OCI-LY3 (cell line): ENCODE measurements around the gene MS4A14.

Experiments used
- H2AFZ ChIP-seq: fragments of 200-600, 300-600 bp; shearing (Covaris generic); 2 replicates; pipeline ENCODE4 v1.6.0; 2014; ENCODE audit warnings: antibody characterized with exemption, low read depth, low read length
- H3K27ac ChIP-seq: fragments of 200-600, 300-600 bp; sonication (generic); 2 replicates; pipeline ENCODE4 v1.5.1; 2014; ENCODE audit warnings: mild to moderate bottlenecking, low read length, moderate library complexity, mixed read lengths
- H3K27me3 ChIP-seq: fragments of 200-600, 300-600 bp; sonication (generic); 2 replicates; pipeline ENCODE4 v1.6.1; 2014; ENCODE audit warnings: low read depth, low read length, mixed read lengths
- H3K36me3 ChIP-seq: fragments of 200-600, 300-600 bp; sonication (generic); replicated peaks from 2 replicates; pipeline ENCODE3; 2014; ENCODE audit warnings: low read depth, low read length, mixed read lengths
- H3K4me1 ChIP-seq: fragments of 300-600, 200-600 bp; sonication (generic); 2 replicates; pipeline ENCODE4 v1.6.1; 2014; ENCODE audit warnings: low read length, mixed read lengths
- H3K4me2 ChIP-seq: fragments of 200-600, 300-600 bp; sonication (generic); 2 replicates; pipeline ENCODE4 v1.6.1; 2014; ENCODE audit warnings: low read length, mixed read lengths
- H3K4me3 ChIP-seq: fragments of 300-600, 200-600 bp; sonication (generic); 2 replicates; pipeline ENCODE4 v1.5.1; 2014; ENCODE audit warnings: antibody characterized with exemption, mild to moderate bottlenecking, low read length, moderate library complexity
- H3K79me2 ChIP-seq: fragments of 300-600, 200-600 bp; shearing (Covaris generic); 2 replicates; pipeline ENCODE4 v1.6.1; 2014; ENCODE audit warnings: mild to moderate bottlenecking, low read length, mixed read lengths
- H3K9ac ChIP-seq: fragments of 300-600, 200-600 bp; shearing (Covaris generic); 2 replicates; pipeline ENCODE4 v1.6.0; 2014; ENCODE audit warnings: mild to moderate bottlenecking, low read length, moderate library complexity
- H3K9me3 ChIP-seq: fragments of 200-600, 300-600 bp; shearing (Covaris generic); 2 replicates; pipeline ENCODE4 v1.6.1; 2014; ENCODE audit warnings: low read length, mixed read lengths; ENCODE audit not compliant: insufficient read depth
- H4K20me1 ChIP-seq: fragments of 200-600, 300-600 bp; sonication (generic); 2 replicates; pipeline ENCODE4 v1.6.1; 2016; ENCODE audit warnings: low read length, mixed read lengths; ENCODE audit not compliant: insufficient read depth
- CTCF ChIP-seq: fragments of 200-600, 300-600 bp; sonication (generic); IDR thresholded peaks from 2 replicates; pipeline ENCODE4 v1.5.1; 2014; ENCODE audit warnings: antibody characterized with exemption, low read length, low read depth
- EZH2phosphoT487 ChIP-seq: fragments of 200-600 bp; shearing (Covaris generic); IDR thresholded peaks from 2 replicates; pipeline ENCODE4 v1.6.1; 2018; ENCODE audit warnings: antibody characterized with exemption, mixed run types, low read depth

MS4A14 gene

GRCh38 chr11:60378354-60378753, 17.9 kb upstream of the MS4A14 start, which contains the start of gene MS4A7:
Gene MS4A7, plus strand, starts transcription at chr11:60378532. Its CDS starts 4,610 bp downstream, at chr11:60383142.
- TF ChIP-seq CTCF (no peak), EZH2phosphoT487 (no peak)
- Histone ChIP-seq H2AFZ (peak within 1 kb of the TSS; percentile 33), H3K4me3 (peak within 1 kb of the TSS; percentile 32), H3K9ac (peak within 1 kb of the TSS; percentile 33), H4K20me1 (no peaks in the 10 kb centered on the region), H3K9me3 (no peaks in the 10 kb centered on the region), H3K27ac (peak within 1 kb of the TSS; percentile 57), H3K4me1 (peaks cover 18% of the 10 kb centered on the region), H3K4me2 (peak within 1 kb of the TSS; percentile 48), H3K27me3 (no peaks in the 10 kb centered on the region), H3K36me3 (peaks cover 5% of the 10 kb centered on the region), H3K79me2 (no peaks in the 10 kb centered on the region)

DNA sequence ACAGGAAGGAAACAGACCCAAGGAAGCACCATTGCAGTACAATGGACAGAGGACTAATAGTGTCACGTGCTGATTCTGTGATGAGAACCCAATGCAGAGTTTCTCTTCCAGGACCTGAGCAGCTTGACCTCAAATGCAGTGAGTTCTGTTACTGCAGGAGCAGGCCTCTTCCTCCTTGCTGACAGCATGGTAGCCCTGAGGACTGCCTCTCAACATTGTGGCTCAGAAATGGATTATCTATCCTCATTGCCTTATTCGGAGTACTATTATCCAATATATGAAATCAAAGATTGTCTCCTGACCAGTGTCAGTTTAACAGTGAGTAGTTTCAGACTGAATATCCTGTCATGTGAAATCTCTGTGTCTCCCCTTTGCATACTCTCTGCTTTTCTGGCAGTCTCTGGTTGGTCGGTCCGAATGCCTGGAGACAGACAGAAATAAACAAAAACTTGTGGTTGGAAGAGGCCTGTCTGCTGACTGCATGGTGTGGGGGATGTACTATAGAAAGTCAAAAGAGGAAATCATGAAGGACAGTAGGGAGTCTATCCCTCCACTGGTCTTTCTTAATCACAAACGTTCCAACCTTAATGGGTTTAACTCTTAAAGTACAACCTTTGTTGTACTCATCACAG, 6.9 kb upstream of the MS4A14 start:
- peaks cover 19% of the 10 kb centered on the region for H3K4me1 ChIP-seq
- H4K20me1 ChIP-seq: no peaks in the 10 kb centered on the region
- H3K9ac ChIP-seq: no peak overlapping the region; the same call in 1 of the 2 replicates
- peak overlapping the region; percentile 17 for H3K4me2 ChIP-seq
- no peaks in the 10 kb centered on the region for H3K27me3 ChIP-seq
- H3K36me3 ChIP-seq: peaks cover 11% of the 10 kb centered on the region
- no peaks in the 10 kb centered on the region for H3K79me2 ChIP-seq
- H3K27ac ChIP-seq: peak overlapping the region; percentile 39
- no peak for TF ChIP-seq EZH2phosphoT487
- no peak for TF ChIP-seq CTCF
- H3K9me3 ChIP-seq: no peaks in the 10 kb centered on the region; the same call in 1 of the 2 replicates
- H3K4me3 ChIP-seq: no peak overlapping the region
- peak overlapping the region; percentile 40; the same call in 1 of the 2 replicates for H2AFZ ChIP-seq

GRCh38 chr11:60390419-60390818, 5.8 kb upstream of the MS4A14 start:
- Histone ChIP-seq H3K36me3 (peaks cover 11% of the 10 kb centered on the region), H2AFZ (0 out of 2 replicates have a peak overlapping the region, but pooled peaks have one; percentile 40), H3K9me3 (no peaks in the 10 kb centered on the region; the same call in 1 of the 2 replicates), H3K4me1 (peaks cover 19% of the 10 kb centered on the region), H3K4me2 (no peak overlapping the region), H4K20me1 (no peaks in the 10 kb centered on the region), H3K79me2 (no peaks in the 10 kb centered on the region), H3K9ac (no peak overlapping the region), H3K27ac (peak overlapping the region; percentile 39; the same call in 1 of the 2 replicates), H3K27me3 (no peaks in the 10 kb centered on the region), H3K4me3 (no peak overlapping the region)
- no peak for TF ChIP-seq EZH2phosphoT487
- no peak for TF ChIP-seq CTCF

DNA sequence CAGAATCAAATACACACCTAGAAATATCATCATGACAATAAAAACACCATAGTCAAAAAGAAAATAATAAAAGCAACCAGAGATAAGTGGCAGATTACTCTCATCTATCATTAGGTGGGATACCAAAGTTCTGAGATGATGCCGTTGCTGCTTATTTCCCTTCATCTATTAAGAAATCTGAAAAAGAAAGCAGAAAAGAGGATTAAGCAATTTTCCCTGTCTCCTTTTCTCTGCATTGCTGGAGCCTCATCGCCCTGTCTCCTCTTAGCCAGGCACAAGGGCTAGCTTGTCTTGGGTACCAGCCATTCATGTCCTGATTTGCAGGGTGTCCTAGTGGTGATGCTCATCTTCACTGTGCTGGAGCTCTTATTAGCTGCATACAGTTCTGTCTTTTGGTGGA, 3.9 kb upstream of the MS4A14 start:
- H3K9ac ChIP-seq: no peak overlapping the region
- peaks cover 34% of the 10 kb centered on the region for H3K4me1 ChIP-seq
- H3K27me3 ChIP-seq: no peaks in the 10 kb centered on the region
- TF ChIP-seq CTCF (no peak), EZH2phosphoT487 (no peak)
- no peaks in the 10 kb centered on the region for H3K79me2 ChIP-seq
- no peak overlapping the region for H3K4me2 ChIP-seq
- no peaks in the 10 kb centered on the region for H4K20me1 ChIP-seq
- H2AFZ ChIP-seq: no peak overlapping the region
- no peak overlapping the region for H3K27ac ChIP-seq
- H3K9me3 ChIP-seq: no peaks in the 10 kb centered on the region; the same call in 1 of the 2 replicates
- peaks cover 14% of the 10 kb centered on the region for H3K36me3 ChIP-seq
- H3K4me3 ChIP-seq: no peak overlapping the region
